HK-2 (cell line): ENCODE data around the gene P2RY8.

Experiments used
- DNase-seq: peaks from one replicate; pipeline ENCODE4 v3.0.0-alpha.2; 2018; ENCODE audit not compliant: unreplicated experiment

Gene P2RY8

GRCh38 chrX:1417921-1418771, 118.8 kb downstream of the P2RY8 start:
- no peak for DNase-seq

DNA sequence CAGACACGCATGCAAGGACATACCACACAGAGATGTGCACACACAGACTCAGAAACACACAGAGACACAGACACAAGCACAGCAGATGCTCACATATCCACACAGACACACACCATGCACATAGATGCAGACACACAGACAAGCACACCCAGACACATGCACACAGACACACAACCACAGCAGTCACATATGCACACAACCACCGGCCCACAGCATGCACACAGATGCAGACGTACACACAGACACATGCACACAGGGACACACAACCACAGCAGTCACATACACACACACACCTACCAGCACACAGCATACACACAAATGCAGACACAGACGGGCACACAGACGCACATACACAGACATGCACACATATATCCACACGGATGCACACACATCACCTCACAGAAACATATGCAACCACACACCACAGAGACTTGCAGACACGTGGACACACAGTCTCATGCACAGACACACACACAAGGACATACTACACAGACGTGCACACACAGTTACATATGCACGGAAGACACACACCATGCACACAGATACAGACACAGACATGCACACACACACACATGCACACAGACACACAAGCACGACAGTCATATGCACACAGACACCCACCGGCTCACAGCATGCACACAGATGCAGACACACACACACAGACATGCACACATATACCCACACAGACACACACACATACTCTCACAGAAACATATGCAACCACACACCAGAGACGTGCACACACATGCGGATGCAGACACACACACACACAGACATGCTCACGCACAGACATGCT, 119.8 kb downstream of the P2RY8 start:
- no peak for DNase-seq

- DNase-seq, result no peak
Measured at GRCh38 chrX:1416327-1416784, 120.6 kb downstream of the P2RY8 start.
